Endothelial cell of umbilical vein (primary cell): ENCODE results near the gene ASPSCR1. TPM values are rescaled to one million over a fixed set of nuclear protein-coding genes. Genes with fewer than 3 reads are reported as not detected.

Experiments
- BruUV-seq: library from RNA; stranded (reverse); fragments of 400-500 nt; replicated peaks from 2 replicates; lab custom pipeline; 2021; lab: Mats Ljungman, UMichigan
- CTCF ChIA-PET: fragments of 300-600, 350-600 bp; sonication (Branson Sonifier 250); formaldehyde crosslinking; loops from one replicate; lab custom pipeline; 2021; ENCODE audit warnings: antibody characterized with exemption, inconsistent platforms; lab: Charles Lee
- POLR2A ChIA-PET: fragments of 300-600, 350-600 bp; sonication (Branson Sonifier 250); formaldehyde crosslinking; loops from one replicate; lab custom pipeline; 2021; ENCODE audit warnings: antibody characterized with exemption, inconsistent platforms; lab: Charles Lee
- DNase-seq: peaks from one replicate; pipeline ENCODE4 v3.0.0-alpha.2; 2011; ENCODE audit warnings: low read depth, low spot score
- FAIRE-seq: peaks from 2 replicates; lab custom pipeline; 2011; peaks lifted over from hg19 to GRCh38; lab: Jason Lieb, UNC
- H2AFZ ChIP-seq: 2 replicates; pipeline ENCODE4 v1.6.0; 2012; ENCODE audit warnings: low read depth, low read length, control low read depth, inconsistent platforms
- H3K27ac ChIP-seq: 2 replicates; pipeline ENCODE4 v1.5.1; 2011; ENCODE audit warnings: low read depth, mild to moderate bottlenecking, control low read depth, low read length, moderate library complexity; ENCODE audit not compliant: insufficient read depth
- H3K27me3 ChIP-seq, 2 experiments: 2 replicates each; pipeline versions ENCODE4 v1.6.0 to v1.6.1; 2011; ENCODE audit warnings: low read length in 2 of 2, mixed read lengths in 1 of 2; ENCODE audit not compliant: control insufficient read depth in 2 of 2, insufficient read depth in 2 of 2
- H3K36me3 ChIP-seq, 2 experiments: 2 replicates in 1 of 2; 3 replicates in 1 of 2; pipeline ENCODE4 v1.5.1; 2011; ENCODE audit warnings: low read length in 2 of 2, mild to moderate bottlenecking in 1 of 2, moderate library complexity in 1 of 2; ENCODE audit not compliant: control insufficient read depth in 2 of 2, insufficient read depth in 2 of 2; ENCODE audit errors: extremely low read depth in 1 of 2
- H3K4me1 ChIP-seq: 3 replicates; pipeline ENCODE4 v1.5.1; 2011; ENCODE audit warnings: mild to moderate bottlenecking, low read length; ENCODE audit not compliant: control insufficient read depth, insufficient read depth; ENCODE audit errors: extremely low read depth
- H3K4me2 ChIP-seq: 2 replicates; pipeline ENCODE4 v1.6.1; 2011; ENCODE audit warnings: low read length, control low read depth, mixed read lengths; ENCODE audit not compliant: insufficient read depth
- H3K4me3 ChIP-seq, 3 experiments: fragments of 200-600 bp in 1 of 3; sonication (generic), shearing (Covaris generic) in 1 of 3; replicated peaks in 1 of 3; 2 replicates each; pipeline ENCODE4 v1.5.1; 2011 to 2016; ENCODE audit warnings: control low read depth in 3 of 3, low read length in 3 of 3, mild to moderate bottlenecking in 2 of 3, inconsistent platforms in 1 of 3, low read depth in 1 of 3, moderate library complexity in 1 of 3; ENCODE audit not compliant: insufficient read depth in 1 of 3
- H3K79me2 ChIP-seq: 2 replicates; pipeline ENCODE4 v1.6.0; 2012; ENCODE audit warnings: low read length, inconsistent platforms; ENCODE audit not compliant: control insufficient read depth, insufficient read depth
- H3K9ac ChIP-seq: replicated peaks from 2 replicates; pipeline ENCODE3; 2011; ENCODE audit warnings: low read length, control low read depth; ENCODE audit not compliant: insufficient read depth; ENCODE audit errors: extremely low read depth
- H3K9me1 ChIP-seq: replicated peaks from 3 replicates; pipeline ENCODE4 v1.6.0; 2011; ENCODE audit warnings: mild to moderate bottlenecking, low read length; ENCODE audit not compliant: control insufficient read depth, insufficient read depth; ENCODE audit errors: extremely low read depth
- H3K9me3 ChIP-seq: replicated peaks from 2 replicates; pipeline ENCODE4 v1.5.1; 2012; ENCODE audit warnings: low read length, inconsistent platforms; ENCODE audit not compliant: control insufficient read depth, insufficient read depth
- H4K20me1 ChIP-seq: replicated peaks from 2 replicates; pipeline ENCODE3; 2011; ENCODE audit warnings: mild to moderate bottlenecking, low read length; ENCODE audit not compliant: control insufficient read depth, insufficient read depth; ENCODE audit errors: extremely low read depth
- CTCF ChIP-seq, 2 donors: IDR thresholded peaks; 1 replicate in 1 of 2; 2 replicates in 1 of 2; pipeline ENCODE4 v1.5.1; 2011; ENCODE audit warnings: low read length in 2 of 2, mild to moderate bottlenecking in 2 of 2, moderate library complexity in 2 of 2, control low read depth in 1 of 2, inconsistent platforms in 1 of 2, low read depth in 1 of 2; ENCODE audit not compliant: insufficient read depth in 1 of 2; ENCODE audit errors: extremely low read depth in 1 of 2
- EZH2 ChIP-seq: IDR thresholded peaks from 2 replicates; pipeline ENCODE4 v1.6.1; 2012; ENCODE audit warnings: borderline replicate concordance, low read depth, mild to moderate bottlenecking, moderate library complexity, low read length, inconsistent platforms; ENCODE audit not compliant: severe bottlenecking
- FOS ChIP-seq: IDR thresholded peaks from 2 replicates; pipeline ENCODE4 v1.6.1; 2011; ENCODE audit warnings: mild to moderate bottlenecking, low read length, moderate library complexity, borderline replicate concordance; ENCODE audit not compliant: insufficient read depth
- GATA2 ChIP-seq: IDR thresholded peaks from 2 replicates; pipeline ENCODE4 v1.7.0; 2011; ENCODE audit warnings: low read depth, mild to moderate bottlenecking, moderate library complexity, mixed read lengths, low read length; ENCODE audit not compliant: insufficient read length, insufficient read depth
- JUN ChIP-seq: IDR thresholded peaks from 2 replicates; pipeline ENCODE4 v1.6.1; 2011; ENCODE audit warnings: borderline replicate concordance, low read depth; ENCODE audit not compliant: insufficient read length, insufficient read depth
- MAX ChIP-seq: IDR thresholded peaks from 2 replicates; pipeline ENCODE4 v1.6.1; 2011; ENCODE audit not compliant: insufficient read depth, insufficient read length
- MYC ChIP-seq: IDR thresholded peaks from one replicate; pipeline ENCODE4 v1.6.1; 2011; ENCODE audit warnings: mild to moderate bottlenecking, low read depth, low read length
- POLR2A ChIP-seq: IDR thresholded peaks from 2 replicates; pipeline ENCODE4 v1.6.1; 2012; ENCODE audit warnings: low read depth, mild to moderate bottlenecking, control low read depth, low read length
- POLR2AphosphoS5 ChIP-seq: IDR thresholded peaks from 2 replicates; pipeline ENCODE4 v1.6.1; 2012; ENCODE audit warnings: low read depth, mild to moderate bottlenecking, control low read depth, low read length, moderate library complexity; ENCODE audit not compliant: insufficient read depth
- dilution Hi-C: fragments of 300-500 bp; cut with MboI; formaldehyde crosslinking; loops from one replicate; pipeline ENCODE4 v1.15.0; 2019; ENCODE audit warnings: low sequenced_read_pairs; ENCODE audit not compliant: extremely low pct_ligation_motif_present
- intact Hi-C: fragments of 100-400 bp; cut with micrococcal nuclease; formaldehyde crosslinking; loops from one replicate; pipeline ENCODE4 v1.10.0; 2022
- polyA plus RNA-seq, 4 experiments: library from polyadenylated mRNA; depleted of rRNA in 3 of 4; stranded (reverse) in 3 of 4; unstranded in 1 of 4; fragments of >200 nt; gene quantifications; 2 replicates each; pipeline versions ENCODE4 v1.2.1 to v1.2.3, GENCODE V29; 2011 to 2012; ENCODE audit warnings: missing spikeins in 1 of 4
- total RNA-seq: library from RNA; stranded (reverse); gene quantifications from 2 replicates; pipeline ENCODE4 v1.2.3, GENCODE V29; 2021

ASPSCR1 gene
- total and polyA plus RNA-seq, 2 donors (not counting 3 experiments of a cell fraction or from before 2014, with no cell fraction given) = 24.8 to 36.5 TPM

GRCh38 chr17:81983011-81983638 is 5.7 kb downstream of the ASPSCR1 start:
- no peak overlapping the region for H2AFZ ChIP-seq
- H3K9ac ChIP-seq = no peak overlapping the region
- no peak for TF ChIP-seq EZH2
- no peak for TF ChIP-seq FOS
- TF ChIP-seq POLR2AphosphoS5 = no peak
- TF ChIP-seq GATA2 = no peak
- TF ChIP-seq CTCF (IDR thresholded peaks at IDR 0.05; ENCODE audit: extremely low read depth in 1 of 2, insufficient read depth in 1 of 2, low read depth in 1 of 2, low read length in 2 of 2) = no peak
- no peak for TF ChIP-seq MYC
- TF ChIP-seq JUN = no peak
- TF ChIP-seq MAX = no peak
- TF ChIP-seq POLR2A = no peak
- H3K9me1 ChIP-seq = no peaks in the 10 kb centered on the region
- ChIA-PET POLR2A (no interaction called here), CTCF (interaction anchor here (1.8 kb wide), 2 partner anchors 24 to 37 kb away, joined by 5 to 6 read pairs; no protein-coding TSS in a partner anchor)
- no TSS peak for BruUV-seq
- no peak for FAIRE-seq
- no peak for DNase-seq
- peaks cover 0 to 18% of the 10 kb centered on the region in 2 experiments for H3K36me3 ChIP-seq
- no peak overlapping the region for H3K4me2 ChIP-seq
- H3K9me3 ChIP-seq = no peaks in the 10 kb centered on the region
- H3K4me3 ChIP-seq = no peak overlapping the region
- H3K27ac ChIP-seq = no peak overlapping the region
- peaks cover 2% of the 10 kb centered on the region for H3K4me1 ChIP-seq
- H4K20me1 ChIP-seq = no peaks in the 10 kb centered on the region
- H3K79me2 ChIP-seq = no peaks in the 10 kb centered on the region
- no peaks in the 10 kb centered on the region for H3K27me3 ChIP-seq
- dilution Hi-C loops = no loop called here
- intact Hi-C loops = no loop called here
